Measurements from ENCODE around the gene FERMT2. TPM values are rescaled to one million over a fixed set of nuclear protein-coding genes. Genes with fewer than 3 reads are reported as not detected.

Gene FERMT2
- 100 to 1,000 TPM in 6 of 9 donors, 10 to 100 TPM in 3; 87.4 to 158 (median 104) TPM for total RNA-seq
- polyA plus RNA-seq: 100 to 1,000 TPM in 1 of 2 donors, 10 to 100 TPM in 1; 31.2 to 104 TPM
- long read RNA-seq, donor 1, transcript FERMT2-215 (15 exons, 2,482 nt): major isoform, 7 of 66 reads
- long read RNA-seq, donor 1, partial matches to known transcripts: 27 of 66 reads
- long read RNA-seq, donor 1, other reads (novel, unspliced or antisense): 29 of 66 reads
- long read RNA-seq, donor 2, transcript FERMT2-215 (15 exons, 2,482 nt): major isoform, 14 of 115 reads
- long read RNA-seq, donor 2, partial matches to known transcripts: 43 of 115 reads
- long read RNA-seq, donor 2, other reads (novel, unspliced or antisense): 51 of 115 reads
- long read RNA-seq, donor 3, transcript FERMT2-201 (15 exons, 3,338 nt): major isoform, 10 of 83 reads
- long read RNA-seq, donor 3, transcript FERMT2-215 (15 exons, 2,482 nt): major isoform, 10 of 83 reads
- long read RNA-seq, donor 3, partial matches to known transcripts: 24 of 83 reads
- long read RNA-seq, donor 3, other reads (novel, unspliced or antisense): 39 of 83 reads

GRCh38 chr14:52950898-52951680 is at the start of gene FERMT2:
Gene FERMT2 (minus strand): TSS chr14:52951050. CDS start chr14:52950568, 482 bp downstream.
- intact Hi-C loops (cut with DNase I): loop anchor here in 5 of 10 donors (2.0 to 10.0 kb wide), 7 partner anchors 34 to 246 kb away; partner anchors contain the start of gene PSMC6 (in 1 of the 5)
- DNase-seq: peak; percentile 92 to 94 (median 93)
- WGBS, 4 donors: 0 to 1% (median 0%) methylated on average over 23 to 95 of the region's 95 CpGs
- Histone ChIP-seq H3K27me3 (peaks cover 0 to 44% (median 0%) of the 10 kb centered on the region in 9 donors), H3K4me3 (peak within 1 kb of the TSS; percentile 65 to 98 (median 94)), H3K9me3 (no peaks in the 10 kb centered on the region), H3K36me3 (peaks cover 0 to 20% (median 13%) of the 10 kb centered on the region in 9 donors), H3K4me1 (peaks cover 11 to 43% (median 33%) of the 10 kb centered on the region in 12 donors), H3K27ac (peak within 1 kb of the TSS; percentile 96 to 100 (median 99))
- TF ChIP-seq POLR2A (IDR thresholded peaks at IDR 0.05): peak; percentile 5 to 79
- no peak for TF ChIP-seq CTCF (IDR thresholded peaks at IDR 0.05)
- peak; percentile 89 to 97 (median 92) for ATAC-seq

- Histone ChIP-seq H3K4me3 (no peak overlapping the region), H3K36me3 (no peaks in the 10 kb centered on the region), H3K9me3 (no peaks in the 10 kb centered on the region), H3K4me1 (peaks cover 0 to 12% (median 0%) of the 10 kb centered on the region in 12 donors), H3K27me3 (no peaks in the 10 kb centered on the region), H3K27ac (no peak overlapping the region)
- no peak for DNase-seq
- intact Hi-C loops (cut with DNase I): no loop called here
- TF ChIP-seq CTCF (IDR thresholded peaks at IDR 0.05): no peak
- TF ChIP-seq POLR2A (IDR thresholded peaks at IDR 0.05): no peak
- 73 to 86% (median 81%) methylated on average over 6 of the region's 6 CpGs for WGBS, 4 donors
- peak in 1 of 4 donors; percentile 56 for ATAC-seq
Measured at GRCh38 chr14:52998376-52999015, 47.6 kb upstream of the FERMT2 start.

- 77 to 92% (median 90%) methylated on average over 2 of the region's 2 CpGs for WGBS, 4 donors
- no peak for TF ChIP-seq POLR2A (IDR thresholded peaks at IDR 0.05)
- Histone ChIP-seq H3K9me3 (no peaks in the 10 kb centered on the region), H3K27ac (no peak overlapping the region), H3K36me3 (no peaks in the 10 kb centered on the region), H3K4me3 (no peak overlapping the region), H3K27me3 (no peaks in the 10 kb centered on the region), H3K4me1 (peaks cover 0 to 1% (median 0%) of the 10 kb centered on the region in 12 donors)
- intact Hi-C loops (cut with DNase I): no loop called here
- DNase-seq: no peak
- no peak for ATAC-seq
Measured at GRCh38 chr14:52996493-52996892, 45.6 kb upstream of the FERMT2 start.

- H3K36me3 ChIP-seq: no peaks in the 10 kb centered on the region
- TF ChIP-seq CTCF (IDR thresholded peaks at IDR 0.05): no peak
- TF ChIP-seq POLR2A (IDR thresholded peaks at IDR 0.05): no peak
- intact Hi-C loops (cut with DNase I): no loop called here
- no peak overlapping the region for H3K4me3 ChIP-seq
- H3K27me3 ChIP-seq: no peaks in the 10 kb centered on the region
- H3K9me3 ChIP-seq: no peaks in the 10 kb centered on the region
- ATAC-seq (peak in 2 of 4 donors; percentile 46 to 67), DNase-seq (no peak)
- 64 to 69% (median 65%) methylated on average over 1 of the region's 1 CpG for WGBS, 4 donors
- H3K4me1 ChIP-seq: no peaks in the 10 kb centered on the region
- H3K27ac ChIP-seq: no peak overlapping the region
Measured at GRCh38 chr14:52995998-52996397, 45.1 kb upstream of the FERMT2 start.
